CD14-positive monocyte (primary cell): ENCODE measurements around the gene UGT1A5. TPM values are rescaled to one million over a fixed set of nuclear protein-coding genes. Genes with fewer than 3 reads are reported as not detected.

Experiments
- DNase-seq, 3 donors: peaks; one replicate each; pipeline ENCODE4 v3.0.0-alpha.2; 2011 to 2022
- H2AFZ ChIP-seq: 2 replicates; pipeline ENCODE4 v1.6.0; 2012; ENCODE audit warnings: mild to moderate bottlenecking, low read depth, low read length, inconsistent platforms; ENCODE audit not compliant: insufficient read depth, poor library complexity, severe bottlenecking
- H3K27ac ChIP-seq, 2 donors: 1 replicate in 1 of 2; 2 replicates in 1 of 2; pipeline ENCODE4 v1.5.1; 2012 to 2013; ENCODE audit warnings: low read length in 2 of 2, control low read depth in 1 of 2, inconsistent platforms in 1 of 2, low read depth in 1 of 2, mild to moderate bottlenecking in 1 of 2
- H3K27me3 ChIP-seq, 2 donors: one replicate each; pipeline versions ENCODE4 v1.6.0 to v1.6.1; 2011 to 2013; ENCODE audit warnings: low read length in 2 of 2; ENCODE audit not compliant: control insufficient read depth in 2 of 2, insufficient read depth in 2 of 2
- H3K36me3 ChIP-seq, 2 donors: replicated peaks in 1 of 2; 1 replicate in 1 of 2; 2 replicates in 1 of 2; pipeline versions ENCODE4 v1.5.1 to v1.6.1; 2012 to 2013; ENCODE audit warnings: low read length in 2 of 2, control low read depth in 1 of 2, inconsistent platforms in 1 of 2, mild to moderate bottlenecking in 1 of 2; ENCODE audit not compliant: insufficient read depth in 2 of 2, control insufficient read depth in 1 of 2
- H3K4me1 ChIP-seq, 2 donors: 1 replicate in 1 of 2; 2 replicates in 1 of 2; pipeline versions ENCODE4 v1.5.1 to v1.6.1; 2012 to 2013; ENCODE audit warnings: low read length in 2 of 2, control low read depth in 1 of 2, inconsistent platforms in 1 of 2, mild to moderate bottlenecking in 1 of 2, moderate library complexity in 1 of 2; ENCODE audit not compliant: insufficient read depth in 2 of 2, control insufficient read depth in 1 of 2
- H3K4me2 ChIP-seq: replicated peaks from 2 replicates; pipeline ENCODE3; 2012; ENCODE audit warnings: low read length, moderate library complexity, mild to moderate bottlenecking; ENCODE audit not compliant: poor library complexity, severe bottlenecking; ENCODE audit errors: extremely low read depth
- H3K4me3 ChIP-seq, 3 experiments: fragments of 200-600 bp in 1 of 3; sonication (generic) in 1 of 3; replicated peaks in 1 of 3; 1 replicate in 2 of 3; 2 replicates in 1 of 3; pipeline ENCODE4 v1.5.1; 2011 to 2013; ENCODE audit warnings: low read length in 3 of 3, mild to moderate bottlenecking in 3 of 3, control low read depth in 2 of 3, low read depth in 2 of 3, inconsistent platforms in 1 of 3, moderate library complexity in 1 of 3
- H3K79me2 ChIP-seq: 2 replicates; pipeline ENCODE4 v1.6.0; 2012; ENCODE audit warnings: mild to moderate bottlenecking, control low read depth, inconsistent platforms, low read length, moderate library complexity; ENCODE audit not compliant: insufficient read depth
- H3K9ac ChIP-seq: 2 replicates; pipeline ENCODE4 v1.6.0; 2017; ENCODE audit warnings: low read length, mild to moderate bottlenecking; ENCODE audit not compliant: insufficient read depth, poor library complexity, severe bottlenecking
- H3K9me3 ChIP-seq, 2 donors: replicated peaks in 1 of 2; 1 replicate in 1 of 2; 2 replicates in 1 of 2; pipeline versions ENCODE4 v1.5.1 to v1.6.1; 2012 to 2013; ENCODE audit warnings: low read length in 2 of 2, control low read depth in 1 of 2; ENCODE audit not compliant: control insufficient read depth in 1 of 2, insufficient read depth in 1 of 2
- H4K20me1 ChIP-seq: 2 replicates; pipeline ENCODE4 v1.6.0; 2012; ENCODE audit warnings: mild to moderate bottlenecking, low read length, control low read depth, moderate library complexity; ENCODE audit not compliant: insufficient read depth
- H3K27ac Mint-ChIP-seq, 7 donors: one replicate each; pipeline ENCODE4 v1.8.0; 2020; ENCODE audit warnings: mild to moderate bottlenecking in 7 of 7, mixed read lengths in 7 of 7, moderate library complexity in 6 of 7, inconsistent platforms in 2 of 7
- H3K27me3 Mint-ChIP-seq, 3 donors: one replicate each; pipeline ENCODE4 v1.8.0; 2021 to 2022; ENCODE audit warnings: low read depth in 3 of 3, mild to moderate bottlenecking in 3 of 3, mixed read lengths in 3 of 3, moderate library complexity in 3 of 3, inconsistent platforms in 1 of 3
- H3K36me3 Mint-ChIP-seq, 2 donors: one replicate each; pipeline ENCODE4 v1.8.0; 2020; ENCODE audit warnings: mixed read lengths in 2 of 2, inconsistent platforms in 1 of 2, mild to moderate bottlenecking in 1 of 2
- H3K4me1 Mint-ChIP-seq: one replicate; pipeline ENCODE4 v1.8.0; 2020; ENCODE audit warnings: mild to moderate bottlenecking, mixed read lengths
- H3K4me3 Mint-ChIP-seq, 2 donors: one replicate each; pipeline ENCODE4 v1.8.0; 2020; ENCODE audit warnings: mild to moderate bottlenecking in 2 of 2, mixed read lengths in 2 of 2, moderate library complexity in 1 of 2
- H3K9me3 Mint-ChIP-seq, 7 donors: one replicate each; pipeline ENCODE4 v1.8.0; 2020 to 2022; ENCODE audit warnings: mixed read lengths in 7 of 7, mild to moderate bottlenecking in 6 of 7, moderate library complexity in 6 of 7, inconsistent platforms in 2 of 7
- WGBS: methylation state at CpG from one replicate; pipeline ENCODE4 v1.1.5; 2013; ENCODE audit warnings: missing lambda C conversion rate; ENCODE audit not compliant: insufficient coverage; 5-methylcytosine and 5-hydroxymethylcytosine counted together
- intact Hi-C, 2 donors: fragments of 100-400 bp; cut with micrococcal nuclease; formaldehyde crosslinking; loops; one replicate each; pipeline versions ENCODE4 v1.15.0 to v1.15.1; 2023
- polyA plus RNA-seq, 3 donors: library from polyadenylated mRNA; depleted of rRNA in 1 of 3; unstranded in 2 of 3; stranded (reverse) in 1 of 3; fragments of 300-500 nt in 2 of 3; fragments of >200 nt in 1 of 3; fragmentation: Illumina TruSeq in 2 of 3; gene quantifications; 1 replicate in 2 of 3; 2 replicates in 1 of 3; pipeline ENCODE4 v1.2.3, GENCODE V29; 2012 to 2021
- TF ChIP-seq, protein P1 (sequence below): fragments of 200-600 bp; IDR thresholded peaks from one replicate; pipeline ENCODE4 v1.8.0; 2022; ENCODE audit warnings: antibody characterized with exemption, mild to moderate bottlenecking

The UGT1A5 gene
- polyA plus RNA-seq, 3 donors, result not detected

- peaks cover 2 to 9% (median 7%) of the 10 kb centered on the region in 3 donors for H3K27me3 Mint-ChIP-seq
- peaks cover 0 to 5% (median 0%) of the 10 kb centered on the region in 7 donors for H3K9me3 Mint-ChIP-seq
- H3K36me3 ChIP-seq, result no peaks in the 10 kb centered on the region
- no peak for DNase-seq
- no CpG with 5 or more reads among the region's 6 CpGs for WGBS
- no peak overlapping the region for H3K4me3 ChIP-seq
- no peak overlapping the region for H3K9ac ChIP-seq
- H3K4me1 Mint-ChIP-seq, result no peaks in the 10 kb centered on the region
- intact Hi-C loops, result no loop called here
- no peaks in the 10 kb centered on the region for H3K4me1 ChIP-seq
- H3K27ac ChIP-seq, result no peak overlapping the region
- H4K20me1 ChIP-seq, result no peaks in the 10 kb centered on the region
- H2AFZ ChIP-seq, result no peak overlapping the region
- H3K9me3 ChIP-seq, result no peaks in the 10 kb centered on the region
- TF ChIP-seq, protein P1, sequence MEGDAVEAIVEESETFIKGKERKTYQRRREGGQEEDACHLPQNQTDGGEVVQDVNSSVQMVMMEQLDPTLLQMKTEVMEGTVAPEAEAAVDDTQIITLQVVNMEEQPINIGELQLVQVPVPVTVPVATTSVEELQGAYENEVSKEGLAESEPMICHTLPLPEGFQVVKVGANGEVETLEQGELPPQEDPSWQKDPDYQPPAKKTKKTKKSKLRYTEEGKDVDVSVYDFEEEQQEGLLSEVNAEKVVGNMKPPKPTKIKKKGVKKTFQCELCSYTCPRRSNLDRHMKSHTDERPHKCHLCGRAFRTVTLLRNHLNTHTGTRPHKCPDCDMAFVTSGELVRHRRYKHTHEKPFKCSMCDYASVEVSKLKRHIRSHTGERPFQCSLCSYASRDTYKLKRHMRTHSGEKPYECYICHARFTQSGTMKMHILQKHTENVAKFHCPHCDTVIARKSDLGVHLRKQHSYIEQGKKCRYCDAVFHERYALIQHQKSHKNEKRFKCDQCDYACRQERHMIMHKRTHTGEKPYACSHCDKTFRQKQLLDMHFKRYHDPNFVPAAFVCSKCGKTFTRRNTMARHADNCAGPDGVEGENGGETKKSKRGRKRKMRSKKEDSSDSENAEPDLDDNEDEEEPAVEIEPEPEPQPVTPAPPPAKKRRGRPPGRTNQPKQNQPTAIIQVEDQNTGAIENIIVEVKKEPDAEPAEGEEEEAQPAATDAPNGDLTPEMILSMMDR, result no peak
- H3K4me2 ChIP-seq, result no peak overlapping the region
- no peaks in the 10 kb centered on the region for H3K36me3 Mint-ChIP-seq
- H3K79me2 ChIP-seq, result no peaks in the 10 kb centered on the region
- no peaks in the 10 kb centered on the region for H3K27me3 ChIP-seq
- H3K27ac Mint-ChIP-seq, result peak overlapping the region in 1 of 7 donors; percentile 52
- no peak overlapping the region for H3K4me3 Mint-ChIP-seq
These were observed 103.2 kb downstream of the UGT1A5 start for GRCh38 chr2:233815861-233816260.

- DNase-seq, result no peak
These were observed 103.6 kb downstream of the UGT1A5 start for GRCh38 chr2:233816334-233816733.

More at GRCh38 chr2:233816334-233816733, 103.6 kb downstream of the UGT1A5 start:
- Histone ChIP-seq H3K9me3 (no peaks in the 10 kb centered on the region), H3K27me3 (no peaks in the 10 kb centered on the region), H3K79me2 (no peaks in the 10 kb centered on the region), H3K4me3 (no peak overlapping the region), H4K20me1 (no peaks in the 10 kb centered on the region), H3K4me1 (no peaks in the 10 kb centered on the region), H3K27ac (no peak overlapping the region), H3K9ac (no peak overlapping the region), H3K36me3 (no peaks in the 10 kb centered on the region), H3K4me2 (no peak overlapping the region), H2AFZ (no peak overlapping the region)
- Mint-ChIP-seq H3K27ac (no peak overlapping the region), H3K27me3 (peaks cover 2 to 9% (median 7%) of the 10 kb centered on the region in 3 donors), H3K4me3 (no peak overlapping the region), H3K4me1 (no peaks in the 10 kb centered on the region), H3K36me3 (no peaks in the 10 kb centered on the region), H3K9me3 (peaks cover 0 to 5% (median 0%) of the 10 kb centered on the region in 7 donors)
- TF ChIP-seq, protein P1, result no peak
- WGBS, result 100% methylated on average over 1 of the region's 2 CpGs
- intact Hi-C loops, result no loop called here
